Neural progenitor cell (in vitro differentiated cells): ENCODE measurements around the gene QSOX1.

Experiments used
- CTCF ChIP-seq: fragments of 200-600 bp; sonication (generic); IDR thresholded peaks from 2 replicates; pipeline ENCODE4 v1.5.1; 2017; ENCODE audit warnings: antibody characterized with exemption, mild to moderate bottlenecking
- EZH2 ChIP-seq: fragments of 200-600 bp; sonication (generic); IDR thresholded peaks from 2 replicates; pipeline ENCODE4 v1.6.1; 2017; ENCODE audit warnings: antibody characterized with exemption, mild to moderate bottlenecking, moderate library complexity
- EZH2phosphoT487 ChIP-seq: fragments of 200-600 bp; sonication (generic); IDR thresholded peaks from 2 replicates; pipeline ENCODE4 v1.6.1; 2017; ENCODE audit warnings: antibody characterized with exemption

GRCh38 chr1:180250883-180251509, 96.3 kb downstream of the QSOX1 start:
- TF ChIP-seq EZH2 (no peak), EZH2phosphoT487 (no peak), CTCF (no peak)
